H1 (cell line): ENCODE measurements around the gene CNTNAP1. TPM values are rescaled to one million over a fixed set of nuclear protein-coding genes. Genes with fewer than 3 reads are reported as not detected.

ENCODE experiments used
- CTCF ChIA-PET: fragments of 300-600 bp; sonication (Branson Sonifier 250); formaldehyde crosslinking; loops from one replicate; lab custom pipeline; 2021; ENCODE audit not compliant: partially characterized antibody; lab: Charles Lee
- POLR2A ChIA-PET: fragments of 300-600 bp; sonication (Branson Sonifier 250); formaldehyde crosslinking; loops from one replicate; lab custom pipeline; 2021; ENCODE audit warnings: inconsistent platforms; ENCODE audit not compliant: partially characterized antibody; lab: Charles Lee
- DNase-seq, 2 experiments: peaks; one replicate each; pipeline versions ENCODE4 v3.0.0 to v3.0.0-alpha.2; 2010 to 2022; ENCODE audit warnings: low spot score in 2 of 2, low read depth in 1 of 2, mixed read lengths in 1 of 2
- FAIRE-seq: peaks from 2 replicates; lab custom pipeline; 2011; peaks lifted over from hg19 to GRCh38; lab: Jason Lieb, UNC
- H2AFZ ChIP-seq: 2 replicates; pipeline ENCODE4 v1.8.1; 2012; ENCODE audit warnings: low read length, inconsistent platforms
- H2AK5ac ChIP-seq: 2 replicates; pipeline ENCODE4 v1.6.1; 2013; ENCODE audit warnings: low read depth, low read length
- H2BK120ac ChIP-seq: replicated peaks from 2 replicates; pipeline ENCODE3; 2013; ENCODE audit warnings: low read depth, low read length, inconsistent platforms
- H2BK12ac ChIP-seq: 2 replicates; pipeline ENCODE4 v1.6.1; 2013; ENCODE audit warnings: low read depth, low read length
- H2BK15ac ChIP-seq: 2 replicates; pipeline ENCODE4 v1.6.1; 2013; ENCODE audit warnings: low read length
- H2BK20ac ChIP-seq: 2 replicates; pipeline ENCODE4 v1.6.1; 2013; ENCODE audit warnings: low read length
- H2BK5ac ChIP-seq: 2 replicates; pipeline ENCODE4 v1.6.1; 2013; ENCODE audit warnings: low read depth, low read length
- H3K14ac ChIP-seq: 2 replicates; pipeline ENCODE4 v1.6.1; 2013; ENCODE audit warnings: inconsistent platforms; ENCODE audit not compliant: insufficient read length
- H3K18ac ChIP-seq: 2 replicates; pipeline ENCODE4 v1.6.1; 2013; ENCODE audit warnings: low read length; ENCODE audit errors: extremely low read depth
- H3K23ac ChIP-seq: 2 replicates; pipeline ENCODE4 v1.6.1; 2013; ENCODE audit warnings: inconsistent platforms; ENCODE audit not compliant: insufficient read length
- H3K23me2 ChIP-seq: 2 replicates; pipeline ENCODE4 v1.6.1; 2013; ENCODE audit warnings: low read depth, low read length
- H3K27ac ChIP-seq: 2 replicates; pipeline ENCODE4 v1.6.1; 2011; ENCODE audit warnings: low read depth, low read length, inconsistent platforms
- H3K27me3 ChIP-seq, 4 experiments: replicated peaks in 1 of 4; 1 replicate in 1 of 4; 2 replicates in 3 of 4; pipeline versions ENCODE4 v1.6.1 to v1.8.1; 2011 to 2013; ENCODE audit warnings: low read length in 3 of 4, mild to moderate bottlenecking in 3 of 4, inconsistent platforms in 2 of 4, mixed read lengths in 2 of 4, moderate library complexity in 1 of 4; ENCODE audit not compliant: control insufficient read depth in 3 of 4, insufficient read depth in 3 of 4; ENCODE audit errors: extremely low read depth in 1 of 4
- H3K36me3 ChIP-seq, 4 experiments: 2 replicates each; pipeline versions ENCODE4 v1.6.1 to v1.8.1; 2011 to 2013; ENCODE audit warnings: mild to moderate bottlenecking in 4 of 4, low read length in 3 of 4, moderate library complexity in 2 of 4, control low read depth in 1 of 4, inconsistent platforms in 1 of 4; ENCODE audit not compliant: insufficient read depth in 4 of 4, control insufficient read depth in 2 of 4
- H3K4ac ChIP-seq: replicated peaks from 2 replicates; pipeline ENCODE3; 2013; ENCODE audit warnings: low read length, low read depth, mixed read lengths, inconsistent platforms; ENCODE audit not compliant: insufficient read length
- H3K4me1 ChIP-seq, 4 experiments: replicated peaks in 1 of 4; 1 replicate in 1 of 4; 2 replicates in 3 of 4; pipeline versions ENCODE4 v1.6.1 to v1.8.1; 2011 to 2013; ENCODE audit warnings: low read length in 3 of 4, inconsistent platforms in 2 of 4, mixed read lengths in 1 of 4; ENCODE audit not compliant: insufficient read depth in 4 of 4, control insufficient read depth in 3 of 4
- H3K4me2 ChIP-seq, 2 experiments: 2 replicates each; pipeline versions ENCODE4 v1.6.1 to v1.8.1; 2011 to 2013; ENCODE audit warnings: low read depth in 2 of 2, low read length in 2 of 2, control low read depth in 1 of 2, inconsistent platforms in 1 of 2, mild to moderate bottlenecking in 1 of 2; ENCODE audit not compliant: insufficient read depth in 1 of 2
- H3K4me3 ChIP-seq, 4 experiments: fragments of 200-600, 300-600 bp in 1 of 4; sonication (generic), shearing (Covaris generic), sonication (Bioruptor Twin) in 1 of 4; 2 replicates each; pipeline versions ENCODE4 v1.5.1 to v1.8.1; 2011 to 2016; ENCODE audit warnings: low read length in 4 of 4, low read depth in 3 of 4, control low read depth in 2 of 4, inconsistent platforms in 2 of 4, mild to moderate bottlenecking in 2 of 4, mixed read lengths in 1 of 4, moderate library complexity in 1 of 4; ENCODE audit not compliant: insufficient read depth in 2 of 4; ENCODE audit errors: extremely low read depth in 1 of 4
- H3K56ac ChIP-seq: replicated peaks from 2 replicates; pipeline ENCODE3; 2013; ENCODE audit warnings: low read depth, mild to moderate bottlenecking, mixed read lengths, low read length, inconsistent platforms; ENCODE audit not compliant: insufficient read length
- H3K79me1 ChIP-seq: 2 replicates; pipeline ENCODE4 v1.6.1; 2013; ENCODE audit warnings: low read depth, low read length, control low read depth
- H3K79me2 ChIP-seq, 2 experiments: 2 replicates each; pipeline versions ENCODE4 v1.6.1 to v1.8.1; 2012 to 2013; ENCODE audit warnings: low read length in 2 of 2, mild to moderate bottlenecking in 2 of 2, inconsistent platforms in 1 of 2; ENCODE audit not compliant: insufficient read depth in 2 of 2, control insufficient read depth in 1 of 2
- H3K9ac ChIP-seq, 4 experiments: replicated peaks in 1 of 4; 1 replicate in 1 of 4; 2 replicates in 3 of 4; pipeline versions ENCODE4 v1.6.1 to v1.8.1; 2011 to 2013; ENCODE audit warnings: low read depth in 3 of 4, low read length in 3 of 4, control low read depth in 2 of 4, mild to moderate bottlenecking in 2 of 4, moderate library complexity in 2 of 4, inconsistent platforms in 1 of 4; ENCODE audit errors: extremely low read depth in 1 of 4
- H3K9me3 ChIP-seq, 2 experiments: 2 replicates each; pipeline versions ENCODE4 v1.6.1 to v1.8.1; 2012 to 2013; ENCODE audit warnings: mild to moderate bottlenecking in 2 of 2, moderate library complexity in 2 of 2, control low read depth in 1 of 2, inconsistent platforms in 1 of 2, low read depth in 1 of 2, low read length in 1 of 2, mixed read lengths in 1 of 2; ENCODE audit not compliant: insufficient read depth in 2 of 2
- H4K20me1 ChIP-seq, 2 experiments: replicated peaks in 1 of 2; 2 replicates each; pipeline versions ENCODE3 to v1.8.1; 2011 to 2013; ENCODE audit warnings: inconsistent platforms in 2 of 2, low read length in 2 of 2, mild to moderate bottlenecking in 1 of 2; ENCODE audit not compliant: insufficient read depth in 2 of 2, control insufficient read depth in 1 of 2
- H4K5ac ChIP-seq: 2 replicates; pipeline ENCODE4 v1.6.1; 2013; ENCODE audit warnings: low read length, low read depth, mixed read lengths, inconsistent platforms; ENCODE audit not compliant: insufficient read length
- H4K8ac ChIP-seq: 2 replicates; pipeline ENCODE4 v1.8.0; 2013; ENCODE audit warnings: mild to moderate bottlenecking, moderate library complexity, low read length, inconsistent platforms; ENCODE audit not compliant: insufficient read depth; ENCODE audit errors: extremely low read depth
- H4K91ac ChIP-seq: replicated peaks from 2 replicates; pipeline ENCODE3; 2013; ENCODE audit warnings: low read length, mixed read lengths, inconsistent platforms; ENCODE audit not compliant: insufficient read length
- JUND ChIP-seq: IDR thresholded peaks from 2 replicates; pipeline ENCODE4 v1.6.1; 2011; ENCODE audit warnings: mild to moderate bottlenecking, improper control_type of control experiment, low read length
- KDM4A ChIP-seq: IDR thresholded peaks from one replicate; pipeline ENCODE4 v1.7.1; 2012; ENCODE audit warnings: low read depth, mild to moderate bottlenecking, moderate library complexity, low read length, inconsistent platforms; ENCODE audit not compliant: severe bottlenecking
- RFX5 ChIP-seq: IDR thresholded peaks from 2 replicates; pipeline ENCODE4 v1.6.1; 2011; ENCODE audit warnings: low read depth, low read length, improper control_type of control experiment, borderline replicate concordance
- YY1 ChIP-seq: IDR thresholded peaks from 2 replicates; pipeline ENCODE4 v1.6.1; 2011; ENCODE audit warnings: low read depth, mild to moderate bottlenecking, low read length
- WGBS, 2 experiments: shearing (Covaris generic) in 1 of 2; methylation state at CpG; one replicate each; pipeline versions ENCODE4 v1.1.6 to v1.1.7; 2013 to 2015; ENCODE audit warnings: low lambda C conversion rate in 2 of 2, mixed read lengths in 2 of 2, inconsistent platforms in 1 of 2, low coverage in 1 of 2, missing lambda C conversion rate in 1 of 2; ENCODE audit not compliant: insufficient replicate concordance in 2 of 2, insufficient coverage in 1 of 2, insufficient read length in 1 of 2; ENCODE audit errors: extremely low coverage in 1 of 2, missing lambda C conversion rate in 1 of 2; 5-methylcytosine and 5-hydroxymethylcytosine counted together
- polyA plus RNA-seq, 7 experiments: library from polyadenylated mRNA; depleted of rRNA in 3 of 7; stranded (reverse) in 5 of 7; unstranded in 2 of 7; fragments of >200 nt in 5 of 7; fragments of 200-250 nt in 2 of 7; gene quantifications; 1 replicate in 5 of 7; 2 replicates in 1 of 7; 4 replicates in 1 of 7; pipeline versions ENCODE4 v1.2.1 to v1.2.3, GENCODE V29; 2011 to 2013; ENCODE audit warnings: missing spikeins in 2 of 7, mixed read lengths in 2 of 7
- total RNA-seq: library from RNA; stranded (reverse); fragmentation: NEBNext Ultra II Directional; extraction: Animal tissue kit (Norgen Biotek cat#: 25700); gene quantifications from 2 replicates; pipeline ENCODE4 v1.2.1, GENCODE V29; 2021

Gene CNTNAP1
- total and polyA plus RNA-seq, 2 of the 8 experiments (the other 6 are each of a cell fraction or from before 2014, with no cell fraction given), result 4.7 to 10.0 TPM

DNA sequence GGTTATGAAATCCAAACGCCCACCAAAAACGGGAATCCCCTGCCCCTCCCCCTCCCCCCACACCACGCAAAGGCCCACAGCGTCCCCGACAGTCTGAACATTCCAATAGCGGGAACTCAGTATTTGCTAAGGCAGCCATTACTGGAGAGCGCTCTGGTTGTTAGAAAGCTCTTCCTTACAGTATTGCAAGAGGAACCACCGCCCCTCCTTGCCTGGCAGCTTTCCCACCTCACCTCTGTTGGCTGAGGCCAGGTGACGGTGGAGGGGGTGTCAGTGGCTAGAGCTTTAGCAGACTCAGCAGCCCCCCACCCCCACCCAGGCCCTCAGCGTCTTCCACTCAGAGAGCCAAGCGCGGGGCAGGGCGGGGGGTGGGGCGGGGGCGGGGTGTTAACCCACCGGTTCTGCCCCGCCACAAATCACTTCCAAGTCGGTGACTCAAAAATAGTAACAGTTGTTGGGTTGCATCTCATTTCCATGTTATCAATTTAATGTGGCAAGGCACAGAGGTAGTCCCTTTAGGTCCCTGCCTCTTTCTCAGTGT is 3.3 kb upstream of the CNTNAP1 start:
- H4K5ac ChIP-seq, result peak overlapping the region; percentile 80
- H4K8ac ChIP-seq, result peak overlapping the region; percentile 81
- TF ChIP-seq YY1 (peak; percentile 83; the same call in 1 of the 2 replicates), JUND (no peak), RFX5 (no peak), KDM4A (no peak)
- no peaks in the 10 kb centered on the region for H3K9me3 ChIP-seq
- peaks cover 0 to 37% (median 27%) of the 10 kb centered on the region in 4 experiments; a peak in 5 of 7 replicates for H3K27me3 ChIP-seq
- H2BK120ac ChIP-seq, result no peak overlapping the region
- no peaks in the 10 kb centered on the region for H3K36me3 ChIP-seq
- no peak overlapping the region for H3K23ac ChIP-seq
- POLR2A ChIA-PET, result interaction anchor here (0.6 to 14.0 kb wide), 19 partner anchors 14 to 689 kb away, joined by 3 to 239 read pairs (median 4); partner anchors contain the start of genes BECN1, COASY, DNAJC7 and MLX
- H3K4me2 ChIP-seq, result peak overlapping the region; percentile 58 to 83
- H3K79me1 ChIP-seq, result no peaks in the 10 kb centered on the region
- peak overlapping the region; percentile 99 for H4K91ac ChIP-seq
- H2BK15ac ChIP-seq, result peak overlapping the region; percentile 82; the same call in 1 of the 2 replicates
- H4K20me1 ChIP-seq, result peaks cover 3 to 14% of the 10 kb centered on the region in 2 experiments
- H2BK5ac ChIP-seq, result peak overlapping the region; percentile 93; the same call in 1 of the 2 replicates
- no peak overlapping the region; a peak in 1 of 7 replicates for H3K9ac ChIP-seq
- peak overlapping the region; percentile 19 for H3K56ac ChIP-seq
- peak overlapping the region; percentile 96 for H3K18ac ChIP-seq
- H3K27ac ChIP-seq, result peak overlapping the region; percentile 56; the same call in 1 of the 2 replicates
- DNase-seq (no peak), FAIRE-seq (no peak)
- H3K4ac ChIP-seq, result peak overlapping the region; percentile 46
- peak overlapping the region; percentile 64; the same call in 1 of the 2 replicates for H2AFZ ChIP-seq
- H2AK5ac ChIP-seq, result no peak overlapping the region
- H2BK12ac ChIP-seq, result 0 out of 2 replicates have a peak overlapping the region, but pooled peaks have one; percentile 99
- peaks cover 0 to 42% (median 36%) of the 10 kb centered on the region in 4 experiments; a peak in 6 of 7 replicates for H3K4me1 ChIP-seq
- H3K79me2 ChIP-seq, result no peaks in the 10 kb centered on the region
- 13% methylated on average over 7 of the region's 18 CpGs; no CpG with 5 or more reads in 1 of the 2 experiments for WGBS, 2 experiments
- CTCF ChIA-PET, result interaction anchor here (0.6 to 4.4 kb wide), 14 partner anchors 10 to 130 kb away, joined by 3 to 56 read pairs (median 4); partner anchors contain the start of genes PSMC3IP and TUBG2
- peaks cover 38% of the 10 kb centered on the region for H3K23me2 ChIP-seq
- no peak overlapping the region for H3K14ac ChIP-seq
- peak overlapping the region; percentile 44 to 69 (median 62) for H3K4me3 ChIP-seq
- no peak overlapping the region for H2BK20ac ChIP-seq
